ENCODE data around the gene ADGRD1. TPM values are rescaled to one million over a fixed set of nuclear protein-coding genes. Genes with fewer than 3 reads are reported as not detected.

Gene ADGRD1
- total RNA-seq, 1 donor from 2014 or later = 4.0 TPM

DNA sequence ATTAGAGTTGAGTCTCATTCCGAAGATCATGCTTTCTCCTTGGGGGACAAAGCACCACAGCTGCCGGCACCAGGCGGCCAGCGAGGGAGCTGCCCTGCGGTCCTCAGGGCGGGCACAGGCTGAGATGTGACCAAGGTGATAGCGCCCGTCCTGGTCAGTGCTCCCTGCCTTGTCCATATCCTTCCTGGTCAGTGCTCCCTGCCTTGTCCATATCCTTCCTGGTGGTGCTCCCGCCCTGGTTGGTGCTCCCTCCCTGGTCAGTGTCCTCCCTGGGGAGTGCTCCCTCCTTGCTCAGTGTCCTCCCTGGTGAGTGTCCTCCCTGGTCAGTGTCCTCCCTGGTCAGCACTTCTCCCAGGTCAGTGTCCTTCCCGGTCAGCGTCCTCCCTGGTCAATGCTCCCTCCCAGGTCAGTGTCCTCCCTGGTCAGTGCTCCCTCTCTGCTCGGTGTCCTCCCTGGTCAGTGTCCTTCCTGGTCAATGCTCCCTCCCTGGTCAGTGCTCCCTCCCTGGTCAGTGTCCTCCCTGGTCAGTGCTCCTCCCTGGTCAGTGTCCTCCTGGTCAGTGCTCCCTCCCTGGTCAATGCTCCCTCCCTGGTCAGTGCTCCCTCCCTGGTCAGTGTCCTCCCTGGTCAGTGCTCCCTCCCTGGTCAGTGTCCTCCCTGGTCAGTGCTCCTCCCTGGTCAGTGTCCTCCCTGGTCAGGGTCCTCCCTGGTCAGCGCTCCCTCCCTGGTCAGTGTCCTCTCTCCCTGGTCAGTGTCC is 92.2 kb downstream of the ADGRD1 start:
- Mint-ChIP-seq H3K36me3 (ENCODE audit: insufficient read depth) (no peaks in the 10 kb centered on the region), H3K9me3 (ENCODE audit: low read depth) (no peaks in the 10 kb centered on the region), H3K27me3 (peaks cover 10% of the 10 kb centered on the region), H3K4me1 (ENCODE audit: low read depth) (peaks cover 4% of the 10 kb centered on the region), H3K27ac (no peak overlapping the region), H3K4me3 (ENCODE audit: low read depth) (no peak overlapping the region)
- no peak for DNase-seq (ENCODE audit: low spot score, unreplicated experiment)
- TF ChIP-seq, protein P1, sequence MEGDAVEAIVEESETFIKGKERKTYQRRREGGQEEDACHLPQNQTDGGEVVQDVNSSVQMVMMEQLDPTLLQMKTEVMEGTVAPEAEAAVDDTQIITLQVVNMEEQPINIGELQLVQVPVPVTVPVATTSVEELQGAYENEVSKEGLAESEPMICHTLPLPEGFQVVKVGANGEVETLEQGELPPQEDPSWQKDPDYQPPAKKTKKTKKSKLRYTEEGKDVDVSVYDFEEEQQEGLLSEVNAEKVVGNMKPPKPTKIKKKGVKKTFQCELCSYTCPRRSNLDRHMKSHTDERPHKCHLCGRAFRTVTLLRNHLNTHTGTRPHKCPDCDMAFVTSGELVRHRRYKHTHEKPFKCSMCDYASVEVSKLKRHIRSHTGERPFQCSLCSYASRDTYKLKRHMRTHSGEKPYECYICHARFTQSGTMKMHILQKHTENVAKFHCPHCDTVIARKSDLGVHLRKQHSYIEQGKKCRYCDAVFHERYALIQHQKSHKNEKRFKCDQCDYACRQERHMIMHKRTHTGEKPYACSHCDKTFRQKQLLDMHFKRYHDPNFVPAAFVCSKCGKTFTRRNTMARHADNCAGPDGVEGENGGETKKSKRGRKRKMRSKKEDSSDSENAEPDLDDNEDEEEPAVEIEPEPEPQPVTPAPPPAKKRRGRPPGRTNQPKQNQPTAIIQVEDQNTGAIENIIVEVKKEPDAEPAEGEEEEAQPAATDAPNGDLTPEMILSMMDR (IDR thresholded peaks at IDR 0.05; ENCODE audit: unreplicated experiment) = no peak

DNA sequence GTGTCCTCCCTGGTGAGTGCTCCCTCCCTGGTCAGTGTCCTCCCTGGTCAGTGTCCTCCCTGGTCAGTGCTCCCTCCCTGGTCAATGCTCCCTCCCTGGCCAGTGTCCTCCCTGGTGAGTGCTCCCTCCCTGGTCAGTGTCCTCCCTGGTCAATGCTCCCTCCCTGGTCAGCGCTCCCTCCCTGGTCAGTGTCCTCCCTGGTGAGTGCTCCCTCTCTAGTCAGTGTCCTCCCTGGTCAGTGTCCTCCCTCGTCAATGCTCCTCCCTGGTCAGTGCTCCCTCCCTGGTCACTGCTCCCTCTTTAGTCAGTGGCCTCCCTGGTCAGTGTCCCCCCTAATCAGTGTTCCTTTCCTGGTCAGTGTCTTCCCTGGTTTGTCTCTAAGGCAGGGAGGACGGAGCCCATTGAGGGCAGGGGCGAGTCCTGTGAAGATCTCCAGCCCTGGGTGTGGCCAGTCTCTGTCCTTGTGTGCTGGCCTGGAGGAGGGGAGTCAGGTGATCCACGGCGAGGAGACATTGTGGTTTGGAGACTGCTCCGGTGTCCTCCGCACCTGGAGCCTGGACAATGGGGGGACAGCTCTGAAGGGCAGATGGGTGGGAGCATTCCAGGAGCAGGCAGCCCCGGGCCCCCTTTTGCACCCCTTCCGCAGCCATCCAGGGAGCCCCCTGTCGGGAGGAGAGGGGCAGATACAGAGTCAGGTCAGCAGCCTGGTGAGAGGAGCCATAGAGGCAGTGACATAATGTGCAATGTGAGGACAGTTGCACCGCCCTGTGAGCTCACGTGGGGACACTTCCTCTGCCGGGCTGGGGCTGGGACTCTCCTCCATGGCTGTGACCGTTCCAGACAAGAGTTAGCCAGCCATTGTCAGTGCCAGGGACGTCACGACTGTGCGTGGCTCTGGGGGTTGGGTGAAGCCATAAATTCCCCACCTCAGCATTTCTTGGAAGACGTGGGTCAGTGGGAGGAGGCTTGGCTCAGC is 93.4 kb downstream of the ADGRD1 start:
- DNase-seq (ENCODE audit: low spot score, unreplicated experiment) = no peak
- H3K9me3 Mint-ChIP-seq (ENCODE audit: low read depth) = no peaks in the 10 kb centered on the region
- TF ChIP-seq, protein P1 (IDR thresholded peaks at IDR 0.05; ENCODE audit: unreplicated experiment) = no peak

DNA sequence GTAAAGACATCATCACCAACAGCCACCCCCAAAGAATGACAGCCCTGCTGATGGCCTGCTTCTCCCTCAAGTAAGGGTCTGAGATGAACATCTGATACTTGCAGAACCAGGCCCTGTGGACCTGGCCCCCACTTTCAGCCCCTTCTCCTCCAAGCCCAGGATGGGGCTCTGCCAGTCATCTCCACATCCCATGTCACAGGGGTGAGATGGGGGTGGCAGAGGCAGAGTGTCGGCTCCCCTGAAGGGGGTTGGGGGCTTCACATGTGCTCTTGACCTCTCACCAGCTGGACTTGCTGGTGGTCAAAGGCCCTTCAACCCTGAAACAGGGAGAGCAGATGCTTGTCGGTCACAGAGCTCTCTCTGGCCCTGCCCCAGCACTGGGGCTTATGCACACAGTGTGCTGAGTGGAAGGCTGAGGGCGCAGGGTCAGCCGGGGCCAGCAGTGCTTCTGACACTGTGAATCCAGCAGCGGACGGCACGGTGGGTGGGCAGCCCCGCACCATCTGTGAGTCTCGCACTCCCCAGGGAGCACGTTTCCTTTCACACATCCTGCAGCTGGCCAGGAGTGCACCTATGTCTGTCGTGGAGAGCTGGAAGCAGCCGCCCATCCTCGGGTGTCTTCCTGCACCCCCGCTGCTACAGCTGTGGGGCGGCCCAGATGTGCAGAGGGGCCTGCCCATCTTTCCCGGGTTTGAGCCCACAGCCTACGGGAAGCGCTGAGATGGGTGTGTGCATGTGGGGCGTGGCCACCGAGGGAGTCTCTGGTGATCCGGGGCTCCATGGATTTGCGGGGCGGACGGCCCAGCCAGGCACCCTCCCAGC is 94.3 kb downstream of the ADGRD1 start:
- Mint-ChIP-seq H3K4me1 (ENCODE audit: low read depth) (peaks cover 2% of the 10 kb centered on the region), H3K9me3 (ENCODE audit: low read depth) (no peaks in the 10 kb centered on the region), H3K27me3 (peaks cover 10% of the 10 kb centered on the region), H3K4me3 (ENCODE audit: low read depth) (no peak overlapping the region), H3K27ac (no peak overlapping the region), H3K36me3 (ENCODE audit: insufficient read depth) (no peaks in the 10 kb centered on the region)
- TF ChIP-seq, protein P1 (IDR thresholded peaks at IDR 0.05; ENCODE audit: unreplicated experiment) = no peak
- DNase-seq (ENCODE audit: low spot score, unreplicated experiment) = no peak

More for the DNA sequence above, 93.4 kb downstream of the ADGRD1 start:
- Mint-ChIP-seq H3K27me3 (peaks cover 10% of the 10 kb centered on the region), H3K27ac (no peak overlapping the region), H3K36me3 (ENCODE audit: insufficient read depth) (no peaks in the 10 kb centered on the region), H3K4me1 (ENCODE audit: low read depth) (peaks cover 2% of the 10 kb centered on the region), H3K4me3 (ENCODE audit: low read depth) (no peak overlapping the region)

DNA sequence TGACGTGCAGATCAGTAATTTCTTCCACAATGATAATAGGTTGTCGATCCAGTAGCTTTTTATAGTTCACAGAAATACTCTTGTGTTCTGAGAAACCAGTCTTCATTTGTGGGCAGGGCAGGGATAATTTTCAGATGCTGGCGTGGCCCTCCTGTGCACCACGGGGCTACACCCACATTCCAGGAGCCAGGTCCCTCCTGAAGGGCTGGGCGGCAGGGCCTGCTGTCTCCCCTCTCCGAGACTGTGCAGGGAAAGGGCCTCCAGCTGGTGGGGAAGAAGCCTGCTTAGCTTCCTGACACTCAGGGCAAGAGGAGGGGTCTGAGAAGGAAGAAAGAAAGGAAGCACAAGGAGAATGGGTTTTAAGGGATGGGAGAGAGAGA is 94.9 kb downstream of the ADGRD1 start:
- Mint-ChIP-seq H3K36me3 (ENCODE audit: insufficient read depth) (no peaks in the 10 kb centered on the region), H3K27me3 (peaks cover 13% of the 10 kb centered on the region), H3K4me1 (ENCODE audit: low read depth) (peaks cover 2% of the 10 kb centered on the region), H3K4me3 (ENCODE audit: low read depth) (no peak overlapping the region), H3K9me3 (ENCODE audit: low read depth) (no peaks in the 10 kb centered on the region), H3K27ac (no peak overlapping the region)
- DNase-seq (ENCODE audit: low spot score, unreplicated experiment) = no peak
- TF ChIP-seq, protein P1 (IDR thresholded peaks at IDR 0.05; ENCODE audit: unreplicated experiment) = no peak
